GM15510 (cell line): ENCODE measurements around the gene TNNC1.

Source experiments
- POLR2A ChIP-seq: IDR thresholded peaks from 3 replicates; pipeline ENCODE4 v1.6.1; 2011; ENCODE audit warnings: borderline replicate concordance; ENCODE audit not compliant: insufficient read length; ENCODE audit errors: extremely low read depth

TNNC1 gene

DNA sequence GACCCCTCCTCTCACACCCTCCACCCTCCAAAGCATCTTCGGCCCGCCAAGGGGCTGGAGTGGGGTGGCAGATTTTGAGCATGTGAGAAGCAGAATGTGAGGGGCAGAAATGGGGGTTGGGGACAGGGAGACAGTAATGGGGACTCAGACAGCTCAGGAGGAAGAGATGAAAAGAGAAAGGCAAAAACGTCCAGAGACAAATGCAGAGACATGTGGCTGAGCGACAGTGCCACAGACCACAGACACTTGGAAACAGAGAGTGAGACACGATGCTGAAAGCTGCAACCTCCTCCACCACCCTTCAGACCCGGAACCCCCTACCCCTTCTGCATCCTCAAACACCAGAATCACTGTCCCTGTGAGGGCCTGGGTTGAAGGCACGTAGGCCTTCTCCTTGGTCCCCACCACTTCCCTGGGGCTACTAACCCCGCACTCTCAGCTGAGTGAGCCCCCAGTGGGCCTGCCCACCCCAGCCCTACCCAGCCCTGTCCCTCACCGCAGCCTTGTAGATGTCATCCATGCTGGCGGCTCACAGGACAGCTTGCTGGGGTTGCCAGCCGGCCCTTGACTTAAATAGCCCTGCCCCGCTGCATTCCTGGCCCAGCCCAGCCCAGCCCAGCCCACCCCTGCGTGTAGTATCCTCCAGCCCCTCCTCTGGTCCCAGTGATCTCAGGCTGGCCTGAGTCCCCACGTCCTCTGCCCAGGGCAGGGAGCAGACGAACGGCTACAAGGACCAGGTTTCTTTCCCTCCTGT lies at the start of gene TNNC1:
TSS of gene TNNC1 (minus strand) at position 546 of the 754 bp plus-strand sequence. CDS start at position 520, 26 bp downstream.
- TF ChIP-seq POLR2A: no peak

DNA sequence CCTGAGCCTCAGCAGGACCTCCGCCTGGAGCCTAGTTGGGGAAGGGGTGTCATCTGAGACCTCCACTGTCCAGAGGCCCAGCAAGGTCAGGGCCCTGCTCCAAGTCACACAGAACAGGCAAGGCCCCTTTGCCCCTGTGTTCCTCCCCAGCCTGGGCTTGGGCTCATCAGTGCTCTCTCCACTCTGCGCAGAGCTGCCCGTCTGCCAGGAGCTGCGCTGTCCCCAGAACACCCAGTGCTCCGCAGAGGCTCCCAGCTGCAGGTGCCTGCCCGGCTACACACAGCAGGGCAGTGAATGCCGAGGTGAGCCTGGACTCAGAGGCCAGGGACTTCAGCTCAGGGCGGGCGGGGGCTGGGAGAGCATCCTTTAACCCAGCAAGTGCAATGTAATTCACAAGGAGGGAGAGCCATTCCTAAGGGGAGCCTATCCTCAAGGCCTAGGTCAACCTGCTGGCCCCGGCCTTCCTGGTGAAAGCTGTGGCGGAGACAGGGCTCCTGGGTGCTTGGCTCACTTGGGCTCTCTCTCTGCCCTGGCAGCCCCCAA lies 49.0 kb upstream of the TNNC1 start:
- no peak for TF ChIP-seq POLR2A

DNA sequence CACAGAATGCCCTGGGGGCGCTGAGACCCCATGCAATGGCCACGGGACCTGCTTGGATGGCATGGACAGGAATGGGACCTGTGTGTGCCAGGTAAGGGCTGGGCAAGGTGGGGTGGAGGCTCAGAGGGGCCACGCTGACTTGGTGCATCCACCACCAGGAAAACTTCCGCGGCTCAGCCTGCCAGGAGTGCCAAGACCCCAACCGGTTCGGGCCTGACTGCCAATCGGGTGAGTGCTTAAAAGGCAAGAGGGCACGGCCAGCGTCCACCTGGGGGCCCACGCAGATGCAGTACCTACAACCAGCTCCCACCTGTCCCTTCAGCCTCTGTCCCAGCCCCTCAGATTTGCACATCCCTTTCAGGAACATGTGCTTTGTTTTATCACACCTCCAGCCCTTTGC lies 48.2 kb upstream of the TNNC1 start:
- TF ChIP-seq POLR2A: no peak

DNA sequence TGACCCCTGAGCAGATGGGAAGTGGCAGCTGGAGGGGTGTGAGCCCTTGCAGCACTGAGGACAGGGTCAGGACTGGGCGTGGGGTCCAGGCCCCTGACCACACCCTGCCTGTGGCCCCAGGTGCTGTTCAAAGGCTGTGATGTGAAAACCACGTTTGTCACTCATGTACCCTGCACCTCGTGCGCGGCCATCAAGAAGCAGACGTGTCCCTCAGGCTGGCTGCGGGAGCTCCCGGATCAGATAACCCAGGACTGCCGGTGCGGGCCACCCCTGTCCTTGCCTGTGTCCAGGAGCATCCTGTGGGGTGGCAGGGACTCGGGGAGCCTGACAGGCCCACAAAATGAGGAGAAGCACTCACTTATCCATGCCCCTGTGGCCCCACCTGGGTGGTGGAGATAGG lies 47.2 kb upstream of the TNNC1 start:
- no peak for TF ChIP-seq POLR2A

DNA sequence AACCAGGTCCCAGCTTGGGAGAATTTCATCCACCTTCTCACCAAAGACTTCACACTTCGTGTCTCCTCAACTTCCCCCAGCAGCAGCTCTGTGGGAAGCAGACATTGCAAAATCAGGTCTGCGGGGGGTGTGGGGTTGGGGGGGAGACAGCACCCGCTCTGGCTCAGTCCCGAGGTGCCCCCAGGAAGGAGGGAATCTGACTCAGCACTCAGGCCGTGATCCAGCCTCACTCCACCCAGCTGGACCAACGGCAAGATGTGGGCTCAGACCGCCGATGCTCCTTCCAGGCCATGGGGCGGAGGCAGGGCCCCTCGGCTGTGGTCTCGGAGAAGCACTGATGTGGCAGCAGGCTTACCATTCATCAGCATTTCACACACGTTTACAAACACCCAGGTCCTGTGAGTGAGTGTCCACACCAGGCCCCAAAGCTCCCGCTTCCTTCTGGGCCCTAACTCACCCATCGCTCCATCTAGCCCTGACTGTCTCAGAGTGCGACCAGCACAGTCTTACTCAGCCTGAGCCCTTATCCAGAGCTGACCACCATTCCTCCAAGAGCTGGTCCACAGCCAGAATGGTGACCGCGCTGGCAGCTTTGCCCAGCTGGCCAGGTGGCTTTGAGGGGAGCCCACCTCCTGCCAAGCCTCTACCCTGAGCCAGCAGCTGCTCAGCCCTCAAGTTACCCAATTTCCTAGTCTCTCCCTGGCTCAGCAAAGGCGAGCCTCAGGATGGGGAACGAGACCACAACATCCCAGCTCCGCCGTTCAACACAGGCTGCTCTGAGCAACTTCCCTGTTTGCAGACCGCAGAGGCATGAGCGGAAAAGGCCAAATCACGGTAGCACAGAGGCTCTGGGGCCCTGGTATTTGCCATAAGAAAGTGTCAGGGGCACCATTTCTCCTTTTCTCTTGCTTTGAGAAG lies 44.6 kb upstream of the TNNC1 start:
- TF ChIP-seq POLR2A: no peak

DNA sequence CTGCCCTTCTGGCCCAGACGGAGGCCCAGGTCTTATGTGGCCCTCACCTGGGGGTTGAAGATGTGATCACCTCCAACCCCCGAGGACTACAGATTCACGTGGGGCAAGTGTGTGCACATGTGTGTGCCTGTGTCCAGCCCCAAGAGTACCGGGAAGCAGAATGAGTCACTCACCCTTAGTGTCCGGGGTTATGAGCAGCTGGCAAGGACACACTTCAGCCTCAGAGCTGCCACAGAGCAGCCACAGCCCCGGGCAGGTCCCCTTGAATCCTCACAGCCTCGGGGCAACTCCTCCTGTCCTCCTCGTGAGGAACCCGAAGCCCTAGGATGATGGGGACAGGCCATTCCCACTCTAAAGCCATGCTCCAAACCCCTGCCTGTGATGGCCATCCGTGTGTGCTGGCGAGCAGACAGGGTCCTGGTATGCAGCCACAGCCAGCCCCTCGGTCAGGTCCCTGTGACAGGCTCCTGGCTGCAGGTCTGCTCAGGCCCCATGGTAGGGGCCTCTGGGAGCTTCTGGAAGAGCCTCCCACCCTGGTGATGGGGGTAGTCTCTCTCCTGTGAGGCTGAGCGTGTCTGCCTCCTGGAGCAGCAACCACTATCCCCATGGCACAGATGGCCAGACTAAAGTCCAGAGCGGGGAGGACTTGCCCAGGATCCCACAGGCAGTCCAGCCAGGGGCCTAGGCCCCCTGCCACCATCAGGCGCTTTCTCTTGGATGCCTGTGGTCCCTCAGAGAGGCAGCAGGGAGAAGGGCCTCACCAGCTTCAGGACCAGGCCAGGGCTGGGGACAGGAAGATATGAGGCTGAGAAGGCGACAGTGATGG lies 42.1 kb upstream of the TNNC1 start:
- TF ChIP-seq POLR2A: no peak

DNA sequence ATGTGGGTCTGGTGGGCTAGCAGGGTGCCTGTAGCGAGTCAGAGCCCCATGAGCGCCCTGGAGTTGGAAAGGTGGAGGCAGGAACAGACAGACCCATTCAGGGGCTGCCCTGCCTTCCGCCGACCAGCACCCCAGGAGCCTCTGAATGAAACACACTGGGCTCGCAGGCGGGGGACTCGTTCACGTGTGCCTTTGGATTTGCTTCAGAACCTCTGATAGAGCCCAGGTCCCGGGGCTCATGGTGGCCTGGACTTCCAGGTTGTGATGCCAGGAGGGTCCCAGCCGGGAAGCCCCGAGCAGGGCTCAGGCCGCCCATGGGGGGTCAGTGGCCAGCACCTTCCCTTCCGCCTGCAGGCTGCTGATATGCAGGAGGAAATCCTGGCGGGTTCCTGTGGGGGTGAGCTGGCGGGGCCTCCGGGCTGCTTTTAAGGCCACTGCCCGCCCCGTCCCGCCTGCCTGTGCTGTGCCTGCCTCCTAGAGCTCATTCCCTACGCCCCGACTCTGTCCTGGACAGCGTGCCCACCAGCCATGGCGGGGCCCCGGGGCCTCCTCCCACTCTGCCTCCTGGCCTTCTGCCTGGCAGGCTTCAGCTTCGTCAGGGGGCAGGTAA lies 41.1 kb upstream of the TNNC1 start, which contains the start of gene STAB1:
TSS of gene STAB1 (plus strand) at position 453 of the 610 bp plus-strand sequence. CDS start at position 529, 76 bp downstream.
- no peak for TF ChIP-seq POLR2A

DNA sequence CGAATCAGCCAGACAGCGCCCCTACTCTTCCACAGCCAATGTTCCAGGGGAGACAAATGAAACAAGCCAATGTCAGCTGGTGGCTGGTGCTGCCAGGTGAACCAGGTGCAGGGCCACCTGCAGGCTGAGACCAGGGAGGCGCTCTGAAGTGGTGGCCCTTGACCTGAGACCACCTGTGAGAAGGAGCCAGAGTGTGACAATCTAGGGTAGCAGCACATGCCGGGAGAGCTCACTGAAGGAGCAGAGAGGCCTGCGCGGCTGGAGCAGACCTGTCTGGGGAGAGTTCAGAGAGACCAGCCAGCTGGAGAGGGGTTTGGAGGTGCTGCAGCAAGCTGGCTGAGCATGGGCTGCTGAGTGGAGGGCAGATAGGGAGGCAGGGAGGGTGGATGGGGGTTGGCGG lies 40.6 kb upstream of the TNNC1 start:
- TF ChIP-seq POLR2A: no peak

DNA sequence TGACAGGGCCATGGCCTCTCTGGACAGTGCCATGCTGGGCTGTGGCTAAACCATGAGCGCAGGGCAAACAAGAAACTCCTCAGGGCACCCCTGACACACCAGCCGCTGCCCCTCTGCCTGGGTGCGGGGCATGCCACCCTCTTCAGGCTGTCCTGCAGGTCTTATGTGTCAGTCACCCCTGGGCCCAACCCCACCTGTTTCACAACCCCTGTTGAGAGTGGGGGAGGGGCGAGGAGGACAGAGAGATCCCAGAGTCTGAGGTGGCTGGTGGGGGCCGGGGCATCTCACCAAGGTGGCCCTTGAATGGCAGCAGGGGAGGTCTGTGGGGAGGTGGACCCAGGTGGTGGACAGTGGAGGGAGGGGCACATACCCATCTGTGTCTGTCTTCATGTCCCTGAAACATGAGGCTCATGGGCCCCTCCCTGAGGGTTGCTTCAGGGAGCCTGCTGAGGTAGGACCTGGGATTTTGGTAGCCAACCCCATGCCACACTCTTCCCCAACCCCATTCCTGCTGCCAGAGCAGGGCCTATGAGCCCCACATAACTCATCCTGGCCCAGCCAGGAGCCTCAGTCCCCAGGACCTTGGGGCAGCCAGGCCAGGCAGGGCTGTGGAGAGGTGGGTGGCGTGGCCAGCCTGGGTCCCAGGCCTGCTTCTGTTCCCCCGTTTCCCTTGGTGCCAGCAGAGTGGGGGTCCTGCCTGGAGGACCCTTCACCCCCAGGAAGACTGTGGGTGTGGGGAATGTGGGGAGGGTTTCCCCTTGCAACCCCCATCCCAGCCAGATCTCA lies 39.6 kb upstream of the TNNC1 start:
- no peak for TF ChIP-seq POLR2A

DNA sequence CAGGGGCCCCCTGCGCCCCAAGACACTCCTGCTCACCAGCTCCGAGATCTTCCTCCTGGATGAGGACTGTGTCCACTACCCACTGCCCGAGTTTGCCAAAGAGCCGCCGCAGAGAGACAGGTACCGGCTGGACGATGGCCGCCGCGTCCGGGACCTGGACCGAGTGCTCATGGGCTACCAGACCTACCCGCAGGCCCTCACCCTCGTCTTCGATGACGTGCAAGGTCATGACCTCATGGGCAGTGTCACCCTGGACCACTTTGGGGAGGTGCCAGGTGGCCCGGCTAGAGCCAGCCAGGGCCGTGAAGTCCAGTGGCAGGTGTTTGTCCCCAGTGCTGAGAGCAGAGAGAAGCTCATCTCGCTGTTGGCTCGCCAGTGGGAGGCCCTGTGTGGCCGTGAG lies 38.2 kb upstream of the TNNC1 start:
- TF ChIP-seq POLR2A: no peak

DNA sequence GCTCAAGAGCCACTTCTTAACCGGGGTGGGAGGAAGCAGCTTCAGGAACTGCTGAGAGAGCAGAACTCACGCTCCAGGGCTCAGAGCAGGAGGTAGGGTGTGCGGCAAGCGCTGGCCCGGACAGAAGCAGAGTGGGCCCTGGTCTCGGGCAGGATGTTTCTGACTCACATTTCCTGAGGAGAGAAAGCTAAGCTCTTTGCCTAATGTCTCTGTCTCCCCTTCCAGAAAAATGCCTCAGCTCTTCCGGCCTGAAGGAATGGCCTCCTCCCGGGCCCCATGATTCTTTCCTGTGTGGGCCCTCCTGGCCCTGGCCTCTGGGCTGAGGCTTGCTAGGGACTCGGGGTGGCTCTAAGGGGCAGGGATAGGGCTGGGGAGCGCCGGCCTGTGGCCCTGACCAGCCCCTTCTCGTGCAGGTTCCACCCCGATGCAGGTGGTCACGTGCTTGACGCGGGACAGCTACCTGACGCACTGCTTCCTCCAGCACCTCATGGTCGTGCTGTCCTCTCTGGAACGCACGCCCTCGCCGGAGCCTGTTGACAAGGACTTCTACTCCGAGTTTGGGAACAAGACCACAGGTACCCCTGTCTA lies 37.2 kb upstream of the TNNC1 start:
- TF ChIP-seq POLR2A: no peak

DNA sequence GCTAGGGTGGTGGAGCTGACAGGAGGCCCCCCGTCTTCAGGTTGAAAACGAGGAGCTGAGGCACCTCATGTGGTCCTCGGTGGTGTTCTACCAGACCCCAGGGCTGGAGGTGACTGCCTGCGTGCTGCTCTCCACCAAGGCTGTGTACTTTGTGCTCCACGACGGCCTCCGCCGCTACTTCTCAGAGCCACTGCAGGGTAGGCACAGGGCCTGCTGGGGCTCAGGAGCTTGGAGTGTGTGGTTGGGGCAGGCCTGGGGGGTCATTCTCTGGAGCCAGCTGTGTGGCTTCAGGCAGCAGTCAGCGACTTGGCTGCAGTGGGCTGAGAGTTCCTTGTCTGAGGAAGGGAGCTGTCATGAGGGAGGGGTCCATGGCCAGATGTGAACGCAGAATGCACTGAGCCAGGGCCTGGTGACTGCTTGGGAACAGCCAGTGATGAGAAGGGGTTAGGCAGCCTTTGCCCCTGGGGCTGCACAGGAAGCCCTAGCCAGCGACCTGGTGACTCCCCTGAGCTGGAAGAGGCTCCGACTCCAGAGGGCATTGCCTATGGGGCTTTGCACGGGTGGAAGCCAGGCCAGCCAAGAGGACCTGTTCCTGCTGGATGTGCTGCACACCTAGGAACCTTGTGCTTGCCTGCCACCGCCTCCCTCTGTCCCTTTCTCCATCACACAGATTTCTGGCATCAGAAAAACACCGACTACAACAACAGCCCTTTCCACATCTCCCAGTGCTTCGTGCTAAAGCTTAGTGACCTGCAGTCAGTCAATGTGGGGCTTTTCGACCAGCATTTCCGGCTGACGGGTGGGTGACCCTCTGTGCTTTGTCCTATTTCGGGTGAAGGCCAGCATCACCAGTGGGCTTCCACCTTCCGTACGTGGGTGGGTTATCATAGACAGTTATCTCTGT lies 36.4 kb upstream of the TNNC1 start:
- TF ChIP-seq POLR2A: no peak
